Measurements from ENCODE around the gene SZRD1. TPM values are rescaled to one million over a fixed set of nuclear protein-coding genes. Genes with fewer than 3 reads are reported as not detected.
A peak's percentile ranks its signal among the peaks of the same experiment; 100 is the strongest.

SZRD1 gene
- total RNA-seq, 2 donors from 2014 or later = 123 to 133 TPM

GRCh38 chr1:16420424-16421118, 53.5 kb downstream of the SZRD1 start:
- H3K9me3 ChIP-seq (ENCODE audit: control insufficient read depth, low read length, poor library complexity, severe bottlenecking) = no peaks in the 10 kb centered on the region
- ATAC-seq (peak; percentile 96), DNase-seq (peak in 1 of 3 donors; percentile 15)
- Mint-ChIP-seq H3K36me3 (ENCODE audit: low read depth) (peaks cover 5% of the 10 kb centered on the region), H3K27ac (peak overlapping the region; percentile 81), H3K27me3 (no peaks in the 10 kb centered on the region), H3K4me3 (peak overlapping the region; percentile 88), H3K4me1 (peaks cover 28% of the 10 kb centered on the region)

GRCh38 chr1:16421201-16421600, 54.2 kb downstream of the SZRD1 start:
- H3K36me3 Mint-ChIP-seq (ENCODE audit: low read depth) = peaks cover 3% of the 10 kb centered on the region
- no peaks in the 10 kb centered on the region for H3K9me3 ChIP-seq (ENCODE audit: control insufficient read depth, low read length, poor library complexity, severe bottlenecking)
- H3K4me3 Mint-ChIP-seq = peak overlapping the region; percentile 88
- H3K4me1 Mint-ChIP-seq = peaks cover 28% of the 10 kb centered on the region
- DNase-seq (no peak), ATAC-seq (peak; percentile 46)
- no peaks in the 10 kb centered on the region for H3K27me3 Mint-ChIP-seq
- peak overlapping the region; percentile 81 for H3K27ac Mint-ChIP-seq

- H3K27me3 Mint-ChIP-seq = no peaks in the 10 kb centered on the region
- ATAC-seq (no peak), DNase-seq (no peak)
- no peak overlapping the region for H3K4me3 Mint-ChIP-seq
- H3K36me3 Mint-ChIP-seq (ENCODE audit: low read depth) = peaks cover 3% of the 10 kb centered on the region
- no peaks in the 10 kb centered on the region for H3K9me3 ChIP-seq (ENCODE audit: control insufficient read depth, low read length, poor library complexity, severe bottlenecking)
- H3K4me1 Mint-ChIP-seq = peaks cover 28% of the 10 kb centered on the region
- no peak overlapping the region for H3K27ac Mint-ChIP-seq
Measured at GRCh38 chr1:16422041-16422440, 55.0 kb downstream of the SZRD1 start.

- no peak overlapping the region for H3K4me3 Mint-ChIP-seq
- H3K4me1 Mint-ChIP-seq = peaks cover 13% of the 10 kb centered on the region
- ATAC-seq = no peak
- no peaks in the 10 kb centered on the region for H3K9me3 ChIP-seq (ENCODE audit: control insufficient read depth, low read length, poor library complexity, severe bottlenecking)
- H3K27ac Mint-ChIP-seq = no peak overlapping the region
- H3K36me3 Mint-ChIP-seq (ENCODE audit: low read depth) = no peaks in the 10 kb centered on the region
- DNase-seq = no peak
- H3K27me3 Mint-ChIP-seq = no peaks in the 10 kb centered on the region
Measured at GRCh38 chr1:16425125-16426025, 58.3 kb downstream of the SZRD1 start.

GRCh38 chr1:16430606-16431005, 63.6 kb downstream of the SZRD1 start:
- no peaks in the 10 kb centered on the region for H3K4me1 Mint-ChIP-seq
- DNase-seq (no peak), ATAC-seq (no peak)
- H3K27me3 Mint-ChIP-seq = peaks cover 14% of the 10 kb centered on the region
- H3K27ac Mint-ChIP-seq = peak overlapping the region; percentile 48
- H3K9me3 ChIP-seq (ENCODE audit: control insufficient read depth, low read length, poor library complexity, severe bottlenecking) = no peaks in the 10 kb centered on the region
- no peak overlapping the region for H3K4me3 Mint-ChIP-seq
- peaks cover 3% of the 10 kb centered on the region for H3K36me3 Mint-ChIP-seq (ENCODE audit: low read depth)

DNA sequence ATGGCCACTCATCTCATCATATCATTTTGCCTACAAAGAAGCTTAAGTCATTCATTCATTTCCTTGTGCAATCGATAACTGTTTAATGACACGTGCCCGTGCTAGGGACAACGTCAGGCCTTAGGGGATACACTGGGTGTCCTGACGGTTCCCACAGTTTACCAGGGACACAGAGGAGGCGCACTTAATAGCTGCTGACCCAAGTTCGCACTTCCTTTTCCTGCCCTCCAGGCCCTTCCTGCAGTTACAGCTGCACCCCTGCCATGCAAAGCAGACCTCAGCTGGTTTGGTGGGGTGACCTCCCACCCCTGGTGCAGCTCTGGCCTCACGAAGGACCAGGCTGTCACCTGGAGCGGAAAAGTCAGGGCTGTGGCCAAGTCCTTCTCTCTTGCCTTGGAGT, 66.0 kb downstream of the SZRD1 start:
- no peak overlapping the region for H3K4me3 Mint-ChIP-seq
- DNase-seq = no peak
- no peak for ATAC-seq
- H3K27ac Mint-ChIP-seq = no peak overlapping the region
- peaks cover 3% of the 10 kb centered on the region for H3K36me3 Mint-ChIP-seq (ENCODE audit: low read depth)
- peaks cover 2% of the 10 kb centered on the region for H3K4me1 Mint-ChIP-seq
- H3K27me3 Mint-ChIP-seq = peaks cover 14% of the 10 kb centered on the region
- no peaks in the 10 kb centered on the region for H3K9me3 ChIP-seq (ENCODE audit: control insufficient read depth, low read length, poor library complexity, severe bottlenecking)

- peaks cover 2% of the 10 kb centered on the region for H3K4me1 Mint-ChIP-seq
- H3K4me3 Mint-ChIP-seq = no peak overlapping the region
- no peak for ATAC-seq
- H3K27ac Mint-ChIP-seq = no peak overlapping the region
- H3K9me3 ChIP-seq (ENCODE audit: control insufficient read depth, low read length, poor library complexity, severe bottlenecking) = no peaks in the 10 kb centered on the region
- H3K36me3 Mint-ChIP-seq (ENCODE audit: low read depth) = peaks cover 3% of the 10 kb centered on the region
- peaks cover 14% of the 10 kb centered on the region for H3K27me3 Mint-ChIP-seq
- DNase-seq = no peak
Measured at GRCh38 chr1:16434007-16434406, 67.0 kb downstream of the SZRD1 start.

GRCh38 chr1:16434501-16434900, 67.5 kb downstream of the SZRD1 start:
- Mint-ChIP-seq H3K36me3 (ENCODE audit: low read depth) (peaks cover 3% of the 10 kb centered on the region), H3K4me1 (peaks cover 2% of the 10 kb centered on the region), H3K4me3 (no peak overlapping the region), H3K27me3 (peaks cover 14% of the 10 kb centered on the region), H3K27ac (no peak overlapping the region)
- ATAC-seq = no peak
- DNase-seq = no peak
- H3K9me3 ChIP-seq (ENCODE audit: control insufficient read depth, low read length, poor library complexity, severe bottlenecking) = no peaks in the 10 kb centered on the region

DNA sequence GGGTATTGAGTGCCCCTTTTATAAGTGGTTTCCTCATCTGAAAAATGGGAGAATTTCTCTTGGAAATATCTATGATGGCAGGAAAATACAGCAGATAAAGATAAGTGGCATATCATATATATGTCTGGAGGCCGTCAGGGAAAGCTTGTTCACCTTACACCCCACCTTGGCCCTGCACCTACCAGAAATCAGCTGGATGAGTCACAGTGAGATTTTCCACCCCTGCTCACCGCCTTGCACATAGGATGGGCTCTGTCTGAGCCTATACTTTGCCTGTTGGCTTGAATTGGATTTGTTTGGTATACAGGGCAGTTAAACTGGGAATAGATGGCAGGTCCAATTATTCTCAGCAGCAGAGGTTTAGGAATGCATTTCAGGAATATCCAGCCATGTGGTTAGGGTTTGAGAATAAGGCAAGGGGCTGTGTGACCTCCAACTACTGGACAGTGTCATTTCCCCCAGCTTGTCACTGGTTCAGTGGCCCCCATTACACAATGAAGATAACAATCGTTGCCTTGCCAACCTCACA, 70.0 kb downstream of the SZRD1 start, which contains the start of gene SPATA21:
Gene SPATA21 (minus strand): TSS at position 479 of the 529 bp plus-strand sequence. CDS start 6,053 bp downstream, outside the sequence.
- Mint-ChIP-seq H3K27me3 (peaks cover 14% of the 10 kb centered on the region), H3K4me3 (no peak within 1 kb of the TSS), H3K36me3 (ENCODE audit: low read depth) (peaks cover 3% of the 10 kb centered on the region)

GRCh38 chr1:16438516-16438915, 71.5 kb downstream of the SZRD1 start:
- DNase-seq (no peak), ATAC-seq (no peak)
- no peaks in the 10 kb centered on the region for H3K9me3 ChIP-seq (ENCODE audit: control insufficient read depth, low read length, poor library complexity, severe bottlenecking)
- Mint-ChIP-seq H3K36me3 (ENCODE audit: low read depth) (no peaks in the 10 kb centered on the region), H3K27ac (peak overlapping the region; percentile 96), H3K4me3 (no peak overlapping the region), H3K27me3 (peaks cover 2% of the 10 kb centered on the region), H3K4me1 (peaks cover 17% of the 10 kb centered on the region)

More for the DNA sequence above, 70.0 kb downstream of the SZRD1 start, which contains the start of gene SPATA21:
- H3K9me3 ChIP-seq (ENCODE audit: control insufficient read depth, low read length, poor library complexity, severe bottlenecking) = no peaks in the 10 kb centered on the region
- Mint-ChIP-seq H3K27ac (peak within 1 kb of the TSS; percentile 6), H3K4me1 (peaks cover 13% of the 10 kb centered on the region)
- no peak for ATAC-seq
- DNase-seq = no peak

DNA sequence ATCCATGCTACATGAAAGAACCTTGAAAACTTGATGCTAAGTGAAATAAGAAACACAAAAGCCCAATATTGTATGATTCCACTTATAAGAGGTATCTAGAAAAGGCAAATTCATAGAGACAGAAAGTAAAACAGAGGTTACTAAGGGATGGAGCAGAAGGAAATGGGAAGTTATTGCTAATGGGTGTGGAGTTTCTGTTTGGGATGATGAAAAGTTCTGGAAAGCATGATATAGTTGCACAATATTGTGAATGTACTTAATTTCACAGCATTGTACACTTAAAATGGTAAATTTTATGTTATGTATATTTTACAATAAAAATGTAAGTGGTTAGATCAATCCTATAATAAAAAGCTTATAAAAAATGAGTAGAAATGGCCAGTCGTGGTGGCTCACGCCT, 71.9 kb downstream of the SZRD1 start:
- DNase-seq (no peak), ATAC-seq (no peak)
- H3K36me3 Mint-ChIP-seq (ENCODE audit: low read depth) = no peaks in the 10 kb centered on the region
- no peaks in the 10 kb centered on the region for H3K9me3 ChIP-seq (ENCODE audit: control insufficient read depth, low read length, poor library complexity, severe bottlenecking)
- peak overlapping the region; percentile 96 for H3K27ac Mint-ChIP-seq
- no peaks in the 10 kb centered on the region for H3K27me3 Mint-ChIP-seq
- H3K4me1 Mint-ChIP-seq = peaks cover 20% of the 10 kb centered on the region
- H3K4me3 Mint-ChIP-seq = no peak overlapping the region

DNA sequence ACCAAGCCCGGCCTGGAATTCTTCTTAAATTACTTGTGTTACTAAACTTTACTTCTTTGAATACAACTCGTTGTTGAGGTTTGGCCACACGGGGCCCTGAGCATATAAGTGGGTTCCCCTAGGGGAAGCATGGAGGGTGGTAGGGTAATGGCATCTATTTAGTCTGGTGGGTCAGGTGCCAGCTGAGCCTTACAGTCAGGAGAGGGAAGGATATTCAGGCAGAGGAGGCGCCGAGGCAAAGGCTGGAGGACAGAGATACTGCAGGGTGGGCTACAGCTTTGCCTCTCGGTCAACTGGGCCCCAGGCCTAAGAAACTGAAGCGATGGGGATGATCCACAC, 73.1 kb downstream of the SZRD1 start:
- DNase-seq (no peak), ATAC-seq (peak; percentile 1)
- H3K36me3 Mint-ChIP-seq (ENCODE audit: low read depth) = no peaks in the 10 kb centered on the region
- peak overlapping the region; percentile 94 for H3K4me3 Mint-ChIP-seq
- peaks cover 23% of the 10 kb centered on the region for H3K4me1 Mint-ChIP-seq
- no peaks in the 10 kb centered on the region for H3K9me3 ChIP-seq (ENCODE audit: control insufficient read depth, low read length, poor library complexity, severe bottlenecking)
- H3K27ac Mint-ChIP-seq = peak overlapping the region; percentile 96
- no peaks in the 10 kb centered on the region for H3K27me3 Mint-ChIP-seq
